Activated naive CD8-positive, alpha-beta T cell treated with anti-CD3 and anti-CD28 coated beads, Interleukin-2, amount 10 ng/mL, durations not matched to agents 7 days and 5 days (primary cell): ENCODE measurements around the gene RPL7A. TPM values are rescaled to one million over a fixed set of nuclear protein-coding genes. Genes with fewer than 3 reads are reported as not detected.
"Not testable (repeated sequence)": the region's sequence is repeated elsewhere in the genome, so short reads cannot be mapped to it uniquely, and the experiment has no call there.

Source experiments
- ATAC-seq: fragments of 150-1000 bp; cut with Tn5 transposase; one replicate; pipeline ENCODE4 v1.10.0; 2021; ENCODE audit warnings: low read depth, moderate library complexity
- POLR2A ChIA-PET: fragments of 350-600 bp; sonication (Branson Sonifier 250); formaldehyde crosslinking; loops from one replicate; lab custom pipeline; 2021; ENCODE audit warnings: antibody characterized with exemption; lab: Charles Lee
- DNase-seq: peaks from one replicate; pipeline ENCODE4 v3.0.0; 2021
- H3K27ac Mint-ChIP-seq: one replicate; pipeline ENCODE4 v1.8.0; 2022; ENCODE audit warnings: mild to moderate bottlenecking, mixed read lengths
- H3K27me3 Mint-ChIP-seq: one replicate; pipeline ENCODE4 v1.8.0; 2022; ENCODE audit warnings: mild to moderate bottlenecking, moderate library complexity, mixed read lengths
- H3K36me3 Mint-ChIP-seq: one replicate; pipeline ENCODE4 v1.8.0; 2021; ENCODE audit warnings: mild to moderate bottlenecking, mixed read lengths
- H3K4me1 Mint-ChIP-seq: one replicate; pipeline ENCODE4 v1.8.0; 2021; ENCODE audit warnings: mixed read lengths
- H3K4me3 Mint-ChIP-seq: one replicate; pipeline ENCODE4 v1.8.0; 2022; ENCODE audit warnings: mild to moderate bottlenecking, moderate library complexity, mixed read lengths
- H3K9me3 Mint-ChIP-seq: one replicate; pipeline ENCODE4 v1.8.0; 2021; ENCODE audit warnings: mixed read lengths
- total RNA-seq, 2 experiments: library from RNA; stranded (reverse); gene quantifications; one replicate each; pipeline ENCODE4 v1.2.3, GENCODE V29; 2021

Gene RPL7A
- total RNA-seq, 2 experiments from 2014 or later = 1,843 to 1,855 TPM

DNA sequence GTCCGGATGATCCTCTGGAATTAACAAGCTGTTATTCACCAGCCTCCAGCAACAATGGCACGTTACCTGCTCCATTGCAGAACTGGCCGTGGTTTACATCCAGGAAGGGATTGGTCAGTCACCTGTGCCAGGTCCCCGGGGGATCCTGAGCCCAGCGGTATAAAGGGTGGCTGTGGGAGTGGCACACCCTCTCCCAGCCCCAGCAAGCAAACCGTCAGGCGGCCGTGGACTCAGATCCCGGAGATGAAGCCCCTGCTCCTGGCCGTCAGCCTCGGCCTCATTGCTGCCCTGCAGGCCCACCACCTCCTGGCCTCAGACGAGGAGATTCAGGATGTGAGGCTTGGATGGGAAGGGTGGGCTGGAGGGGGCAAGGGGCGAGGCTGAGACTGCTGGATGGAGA, 30.5 kb upstream of the RPL7A start:
- H3K9me3 Mint-ChIP-seq, H3K27me3 Mint-ChIP-seq, H3K36me3 Mint-ChIP-seq, ATAC-seq, H3K4me1 Mint-ChIP-seq, DNase-seq, POLR2A ChIA-PET, H3K4me3 Mint-ChIP-seq, H3K27ac Mint-ChIP-seq: not testable (repeated sequence)

DNA sequence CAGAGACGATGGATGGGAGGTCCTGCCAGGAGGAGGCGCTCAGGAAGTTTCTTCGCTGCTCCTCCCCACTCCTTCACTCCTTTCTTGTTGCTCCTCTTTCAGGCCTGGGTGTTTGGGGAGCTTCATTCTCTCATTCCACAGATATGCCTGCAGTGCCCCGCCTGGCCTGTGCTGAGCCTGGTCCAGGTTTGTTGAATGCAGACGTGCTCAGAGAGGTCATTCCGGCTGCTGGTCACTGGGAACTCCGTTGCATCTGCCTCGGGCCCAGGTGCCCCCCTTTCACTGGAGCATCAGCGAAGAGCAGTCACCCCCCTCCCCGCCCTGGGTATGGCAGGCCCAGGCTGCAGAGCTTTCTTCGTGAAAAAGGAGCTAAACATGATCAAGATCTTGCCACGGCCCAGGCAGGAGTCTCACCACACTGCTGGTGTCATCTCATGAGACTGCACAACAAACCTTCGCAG, 27.6 kb upstream of the RPL7A start:
- Mint-ChIP-seq H3K4me3 (no peak overlapping the region), H3K36me3 (no peaks in the 10 kb centered on the region), H3K4me1 (no peaks in the 10 kb centered on the region), H3K27me3 (no peaks in the 10 kb centered on the region), H3K9me3 (no peaks in the 10 kb centered on the region), H3K27ac (no peak overlapping the region)
- DNase-seq (no peak), ATAC-seq (no peak)
- POLR2A ChIA-PET = no interaction called here

- no peak overlapping the region for H3K4me3 Mint-ChIP-seq
- no peaks in the 10 kb centered on the region for H3K4me1 Mint-ChIP-seq
- H3K9me3 Mint-ChIP-seq = no peaks in the 10 kb centered on the region
- POLR2A ChIA-PET = no interaction called here
- H3K27me3 Mint-ChIP-seq = no peaks in the 10 kb centered on the region
- H3K27ac Mint-ChIP-seq = no peak overlapping the region
- DNase-seq (no peak), ATAC-seq (no peak)
- no peaks in the 10 kb centered on the region for H3K36me3 Mint-ChIP-seq
Measured at GRCh38 chr9:133321411-133321935, 26.5 kb upstream of the RPL7A start.

- Mint-ChIP-seq H3K36me3 (no peaks in the 10 kb centered on the region), H3K4me1 (no peaks in the 10 kb centered on the region), H3K27ac (no peak overlapping the region), H3K4me3 (no peak overlapping the region), H3K9me3 (no peaks in the 10 kb centered on the region), H3K27me3 (no peaks in the 10 kb centered on the region)
- ATAC-seq = no peak
- POLR2A ChIA-PET = no interaction called here
- no peak for DNase-seq
Measured at GRCh38 chr9:133322701-133323100, 25.3 kb upstream of the RPL7A start.

- H3K4me3 Mint-ChIP-seq = no peak overlapping the region
- H3K36me3 Mint-ChIP-seq = no peaks in the 10 kb centered on the region
- DNase-seq (no peak), ATAC-seq (no peak)
- POLR2A ChIA-PET = no interaction called here
- H3K27me3 Mint-ChIP-seq = no peaks in the 10 kb centered on the region
- no peaks in the 10 kb centered on the region for H3K9me3 Mint-ChIP-seq
- no peak overlapping the region for H3K27ac Mint-ChIP-seq
- H3K4me1 Mint-ChIP-seq = no peaks in the 10 kb centered on the region
Measured at GRCh38 chr9:133323211-133323610, 24.8 kb upstream of the RPL7A start.

- Mint-ChIP-seq H3K27me3 (no peaks in the 10 kb centered on the region), H3K4me3 (no peak overlapping the region), H3K4me1 (no peaks in the 10 kb centered on the region), H3K36me3 (no peaks in the 10 kb centered on the region), H3K27ac (no peak overlapping the region), H3K9me3 (no peaks in the 10 kb centered on the region)
- no peak for ATAC-seq
- DNase-seq = no peak
- POLR2A ChIA-PET = no interaction called here
Measured at GRCh38 chr9:133323991-133324703, 23.9 kb upstream of the RPL7A start.

- H3K9me3 Mint-ChIP-seq, H3K4me3 Mint-ChIP-seq, ATAC-seq, H3K27ac Mint-ChIP-seq, H3K36me3 Mint-ChIP-seq, H3K4me1 Mint-ChIP-seq, H3K27me3 Mint-ChIP-seq, POLR2A ChIA-PET, DNase-seq: not testable (repeated sequence)
Measured at GRCh38 chr9:133327021-133327420, 21.0 kb upstream of the RPL7A start.

GRCh38 chr9:133327834-133328484, 20.1 kb upstream of the RPL7A start:
- H3K9me3 Mint-ChIP-seq = no peaks in the 10 kb centered on the region
- H3K4me1 Mint-ChIP-seq = no peaks in the 10 kb centered on the region
- peaks cover 10% of the 10 kb centered on the region for H3K36me3 Mint-ChIP-seq
- ATAC-seq (no peak), DNase-seq (peak; percentile 16)
- no peak overlapping the region for H3K27ac Mint-ChIP-seq
- POLR2A ChIA-PET = no interaction called here
- no peaks in the 10 kb centered on the region for H3K27me3 Mint-ChIP-seq
- no peak overlapping the region for H3K4me3 Mint-ChIP-seq

DNA sequence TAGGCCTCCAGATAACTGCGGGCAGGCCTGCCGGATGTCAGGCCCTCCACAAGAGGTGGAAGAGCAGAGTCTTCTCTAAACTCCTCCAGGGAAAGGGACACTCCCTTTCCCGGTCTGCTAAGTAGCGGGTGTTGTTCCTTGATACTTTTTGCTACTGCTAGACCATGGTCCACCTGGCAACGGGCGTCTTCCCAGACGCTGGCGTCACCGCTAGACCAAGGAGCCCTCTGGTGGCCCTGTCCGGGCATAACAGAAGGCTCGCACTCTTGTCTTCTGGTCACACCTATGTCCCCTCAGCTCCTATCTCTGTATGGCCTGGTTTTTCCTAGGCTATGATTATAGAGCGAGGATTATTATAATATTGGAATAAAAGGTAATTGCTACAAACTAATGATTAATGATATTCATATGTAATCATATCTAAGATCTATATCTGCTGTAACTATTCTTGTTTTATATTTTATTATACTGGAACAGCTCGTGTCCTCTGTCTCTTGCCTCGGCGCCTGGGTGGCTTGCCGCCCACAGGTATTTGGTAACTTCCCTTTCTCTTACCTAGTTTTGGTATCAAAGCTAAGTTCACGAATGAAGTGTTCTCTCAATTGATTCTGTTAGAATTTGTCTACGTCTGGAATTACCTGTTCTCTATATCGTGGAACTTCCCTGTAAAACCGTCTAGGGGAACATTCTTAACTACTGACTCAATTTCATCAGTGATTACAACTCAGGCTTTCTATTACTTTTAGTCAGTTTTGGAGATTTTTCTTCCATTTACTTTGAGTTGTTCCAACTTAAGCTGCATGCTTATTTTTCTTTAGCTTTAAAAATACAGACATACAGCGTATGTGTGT, 18.5 kb upstream of the RPL7A start:
- POLR2A ChIA-PET, H3K4me3 Mint-ChIP-seq, H3K4me1 Mint-ChIP-seq, H3K27ac Mint-ChIP-seq, H3K27me3 Mint-ChIP-seq, ATAC-seq, H3K9me3 Mint-ChIP-seq: not testable (repeated sequence)
- peak; percentile 25 for DNase-seq
- H3K36me3 Mint-ChIP-seq = peaks cover 15% of the 10 kb centered on the region

GRCh38 chr9:133331221-133331620, 16.8 kb upstream of the RPL7A start:
- peaks cover 17% of the 10 kb centered on the region for H3K36me3 Mint-ChIP-seq
- POLR2A ChIA-PET = no interaction called here
- ATAC-seq = no peak
- no peak overlapping the region for H3K27ac Mint-ChIP-seq
- peaks cover 14% of the 10 kb centered on the region for H3K4me1 Mint-ChIP-seq
- DNase-seq = peak; percentile 17
- H3K4me3 Mint-ChIP-seq = no peak overlapping the region
- no peaks in the 10 kb centered on the region for H3K9me3 Mint-ChIP-seq
- H3K27me3 Mint-ChIP-seq = no peaks in the 10 kb centered on the region

- Mint-ChIP-seq H3K27ac (no peak overlapping the region), H3K27me3 (no peaks in the 10 kb centered on the region), H3K4me3 (no peak overlapping the region), H3K9me3 (no peaks in the 10 kb centered on the region), H3K4me1 (peaks cover 18% of the 10 kb centered on the region), H3K36me3 (peaks cover 18% of the 10 kb centered on the region)
- no peak for ATAC-seq
- peak; percentile 25 for DNase-seq
- POLR2A ChIA-PET = no interaction called here
Measured at GRCh38 chr9:133331641-133332380, 16.2 kb upstream of the RPL7A start.

DNA sequence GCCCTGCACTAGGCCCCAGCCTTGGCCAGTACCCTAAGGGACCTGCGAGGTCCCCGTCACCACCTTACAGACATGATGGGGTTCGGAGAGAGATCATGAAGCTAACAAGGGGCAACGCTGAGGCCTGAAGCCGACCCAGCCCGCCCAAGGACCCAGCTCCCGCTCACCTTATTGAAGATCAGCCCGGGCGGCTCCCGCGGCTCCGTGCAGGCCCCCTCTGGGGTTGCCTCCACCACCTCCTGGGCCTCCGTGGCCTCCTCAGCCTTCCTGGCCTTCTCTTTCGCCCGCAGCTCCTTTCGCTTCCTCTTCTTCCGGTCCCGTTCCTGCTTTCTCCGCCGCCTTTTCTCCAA, 15.7 kb upstream of the RPL7A start:
- Mint-ChIP-seq H3K27ac (no peak overlapping the region), H3K36me3 (peaks cover 18% of the 10 kb centered on the region), H3K4me1 (peaks cover 18% of the 10 kb centered on the region), H3K4me3 (no peak overlapping the region), H3K27me3 (no peaks in the 10 kb centered on the region), H3K9me3 (no peaks in the 10 kb centered on the region)
- POLR2A ChIA-PET = no interaction called here
- ATAC-seq (no peak), DNase-seq (peak; percentile 15)

DNA sequence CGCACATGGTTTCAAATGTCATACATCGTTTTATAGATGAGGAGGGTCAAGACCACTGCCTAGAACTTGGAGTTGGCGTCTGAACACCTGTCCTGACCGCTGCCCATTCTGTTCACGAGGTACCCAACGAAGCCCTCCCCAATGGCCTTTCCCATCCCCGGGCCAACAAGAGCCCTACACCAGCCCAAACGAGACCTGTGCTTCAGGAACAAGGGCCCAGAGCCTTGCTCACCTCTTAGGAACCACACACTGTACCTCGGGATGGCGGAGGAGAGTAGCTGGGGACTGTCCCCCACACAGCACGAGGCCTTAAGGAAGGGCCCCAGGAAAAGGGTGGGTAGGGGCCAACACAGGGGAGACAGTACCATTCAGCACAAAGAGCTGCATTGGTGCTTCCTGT, 15.0 kb upstream of the RPL7A start:
- no peak overlapping the region for H3K27ac Mint-ChIP-seq

More for the DNA sequence above, 15.0 kb upstream of the RPL7A start:
- peaks cover 20% of the 10 kb centered on the region for H3K36me3 Mint-ChIP-seq
- H3K4me1 Mint-ChIP-seq = peaks cover 20% of the 10 kb centered on the region
- no peaks in the 10 kb centered on the region for H3K27me3 Mint-ChIP-seq
- DNase-seq (peak; percentile 20), ATAC-seq (no peak)
- H3K9me3 Mint-ChIP-seq = no peaks in the 10 kb centered on the region
- no peak overlapping the region for H3K4me3 Mint-ChIP-seq
- POLR2A ChIA-PET = interaction anchor here (3.2 kb wide), 1 partner anchor 15 kb away, joined by 19 read pairs; the partner anchor contains the start of genes MED22 and RPL7A
